ENCODE results near the gene GBP6.

The GBP6 gene

GRCh38 chr1:89361681-89362080 lies 2.2 kb upstream of the GBP6 start:
- TF ChIP-seq ZNF8 (CRISPR knock-in tag; IDR thresholded peaks at IDR 0.05) = no peak
- TF ChIP-seq ZFP3 (CRISPR knock-in tag; IDR thresholded peaks at IDR 0.05) = no peak
- ATAC-seq = no peak

- no peak for TF ChIP-seq PPARA (CRISPR knock-in tag; IDR thresholded peaks at IDR 0.05; ENCODE audit: borderline replicate concordance)
- no peak for TF ChIP-seq BACH2 (CRISPR knock-in tag; IDR thresholded peaks at IDR 0.05; ENCODE audit: borderline replicate concordance)
- no peak for TF ChIP-seq ZFP30 (CRISPR knock-in tag; IDR thresholded peaks at IDR 0.05)
- no peak for TF ChIP-seq POU6F1 (CRISPR knock-in tag; IDR thresholded peaks at IDR 0.05; ENCODE audit: borderline replicate concordance, low read depth)
- TF ChIP-seq TSHZ2 (CRISPR knock-in tag; IDR thresholded peaks at IDR 0.05) = no peak
- TF ChIP-seq CREB5 (CRISPR knock-in tag; IDR thresholded peaks at IDR 0.05; ENCODE audit: low read depth) = no peak
- no peak for TF ChIP-seq GLIS3 (CRISPR knock-in tag; IDR thresholded peaks at IDR 0.05)
- no peak for TF ChIP-seq TOX (CRISPR knock-in tag; IDR thresholded peaks at IDR 0.05; ENCODE audit: borderline replicate concordance)
- no peak for TF ChIP-seq ESRRG (CRISPR knock-in tag; IDR thresholded peaks at IDR 0.05)
- no peak for TF ChIP-seq CSDC2 (CRISPR knock-in tag; IDR thresholded peaks at IDR 0.05)
- no peak for TF ChIP-seq ZC3H10 (CRISPR knock-in tag; IDR thresholded peaks at IDR 0.05)
- TF ChIP-seq ZNF70 (CRISPR knock-in tag; IDR thresholded peaks at IDR 0.05) = no peak
- no peak for TF ChIP-seq ISL1 (CRISPR knock-in tag; IDR thresholded peaks at IDR 0.05)
- no peak for TF ChIP-seq OSR1 (CRISPR knock-in tag; IDR thresholded peaks at IDR 0.05)
- peak; percentile 50 for ATAC-seq
Observed at GRCh38 chr1:89363196-89363595, 663 bp upstream of the GBP6 start.

- no peak for ATAC-seq
- TF ChIP-seq CSDC2 (CRISPR knock-in tag; IDR thresholded peaks at IDR 0.05) (no peak), TCF4 (CRISPR knock-in tag; IDR thresholded peaks at IDR 0.05; ENCODE audit: borderline replicate concordance) (no peak), ZNF70 (CRISPR knock-in tag; IDR thresholded peaks at IDR 0.05) (no peak), ISL1 (CRISPR knock-in tag; IDR thresholded peaks at IDR 0.05) (no peak), ZFP30 (CRISPR knock-in tag; IDR thresholded peaks at IDR 0.05) (no peak), CREB5 (CRISPR knock-in tag; IDR thresholded peaks at IDR 0.05; ENCODE audit: low read depth) (no peak), SNAI2 (CRISPR knock-in tag; IDR thresholded peaks at IDR 0.05) (no peak), PPARA (CRISPR knock-in tag; IDR thresholded peaks at IDR 0.05; ENCODE audit: borderline replicate concordance) (no peak), TSHZ2 (CRISPR knock-in tag; IDR thresholded peaks at IDR 0.05) (no peak), GLIS3 (CRISPR knock-in tag; IDR thresholded peaks at IDR 0.05) (no peak), ZNF565 (CRISPR knock-in tag; conservative IDR thresholded peaks at IDR 0.05; ENCODE audit: low read depth) (no peak), BACH2 (CRISPR knock-in tag; IDR thresholded peaks at IDR 0.05; ENCODE audit: borderline replicate concordance) (no peak), ESRRG (CRISPR knock-in tag; IDR thresholded peaks at IDR 0.05) (no peak), ZC3H10 (CRISPR knock-in tag; IDR thresholded peaks at IDR 0.05) (no peak), TOX (CRISPR knock-in tag; IDR thresholded peaks at IDR 0.05; ENCODE audit: borderline replicate concordance) (no peak), OSR1 (CRISPR knock-in tag; IDR thresholded peaks at IDR 0.05) (no peak), ZNF8 (CRISPR knock-in tag; IDR thresholded peaks at IDR 0.05) (no peak), ARNTL (CRISPR knock-in tag; IDR thresholded peaks at IDR 0.05; ENCODE audit: borderline replicate concordance, low read depth) (no peak), POU6F1 (CRISPR knock-in tag; IDR thresholded peaks at IDR 0.05; ENCODE audit: borderline replicate concordance, low read depth) (no peak)
Observed at GRCh38 chr1:89364954-89365550, 1.2 kb downstream of the GBP6 start.
